SK-N-SH treated with all-trans-retinoic acid at 6 μM for 48 hours (cell line): ENCODE results near the gene C4B.

Experiments
- ATAC-seq: fragments of 200-7000 bp; cut with Tn5 transposase; 3 replicates; pipeline ENCODE4 v1.9.1; 2020; ENCODE audit warnings: mild to moderate bottlenecking, moderate library complexity
- ARNTL ChIP-seq: fragments of 450-650 bp; formaldehyde crosslinking; IDR thresholded peaks from 2 replicates; pipeline ENCODE4 v1.5.0; 2020; ENCODE audit warnings: low read depth, mild to moderate bottlenecking, moderate library complexity, borderline replicate concordance
- BACH2 ChIP-seq: fragments of 250-450 bp; sonication (Bioruptor Pico); IDR thresholded peaks from 2 replicates; pipeline ENCODE4 v1.9.0; 2021; ENCODE audit warnings: mild to moderate bottlenecking, borderline replicate concordance
- CREB5 ChIP-seq: fragments of 250-450 bp; sonication (Bioruptor Pico); IDR thresholded peaks from 2 replicates; pipeline ENCODE4 v1.5.1; 2020; ENCODE audit warnings: low read depth, mild to moderate bottlenecking, moderate library complexity
- CSDC2 ChIP-seq: fragments of 250-450 bp; sonication (Bioruptor Pico); IDR thresholded peaks from 2 replicates; pipeline ENCODE4 v1.5.0; 2020; ENCODE audit warnings: mild to moderate bottlenecking, moderate library complexity
- ESRRG ChIP-seq: fragments of 250-450 bp; sonication (Bioruptor Pico); IDR thresholded peaks from 2 replicates; pipeline ENCODE4 v1.6.1; 2021; ENCODE audit warnings: mild to moderate bottlenecking
- GLIS3 ChIP-seq: fragments of 250-450 bp; sonication (Bioruptor Pico); IDR thresholded peaks from 2 replicates; pipeline ENCODE4 v1.5.0; 2020; ENCODE audit warnings: mild to moderate bottlenecking, moderate library complexity
- ISL1 ChIP-seq: fragments of 250-450 bp; sonication (Bioruptor Pico); IDR thresholded peaks from 2 replicates; pipeline ENCODE4 v2.1.2; 2022; ENCODE audit warnings: mild to moderate bottlenecking, moderate library complexity
- OSR1 ChIP-seq: fragments of 250-450 bp; sonication (Bioruptor Pico); IDR thresholded peaks from 2 replicates; pipeline ENCODE4 v1.8.0; 2022; ENCODE audit warnings: moderate library complexity, mild to moderate bottlenecking, inconsistent platforms
- PPARA ChIP-seq: fragments of 250-450 bp; sonication (Bioruptor Pico); IDR thresholded peaks from 2 replicates; pipeline ENCODE4 v1.5.0; 2020; ENCODE audit warnings: mild to moderate bottlenecking, borderline replicate concordance
- RARB ChIP-seq: fragments of 250-450 bp; sonication (Bioruptor Pico); IDR thresholded peaks from 2 replicates; pipeline ENCODE4 v1.8.0; 2021; ENCODE audit warnings: mild to moderate bottlenecking, moderate library complexity
- SNAI2 ChIP-seq: fragments of 250-450 bp; sonication (Bioruptor Pico); IDR thresholded peaks from 2 replicates; pipeline ENCODE4 v1.5.0; 2020; ENCODE audit warnings: mild to moderate bottlenecking, moderate library complexity
- TCF4 ChIP-seq: fragments of 250-450 bp; sonication (Bioruptor Pico); IDR thresholded peaks from 2 replicates; pipeline ENCODE4 v1.8.0; 2021; ENCODE audit warnings: mild to moderate bottlenecking, moderate library complexity, borderline replicate concordance
- TOX ChIP-seq: fragments of 250-450 bp; sonication (Bioruptor Pico); IDR thresholded peaks from 2 replicates; pipeline ENCODE4 v1.8.0; 2021; ENCODE audit warnings: mild to moderate bottlenecking, moderate library complexity, borderline replicate concordance
- ZC3H10 ChIP-seq: fragments of 250-450 bp; sonication (Bioruptor Pico); IDR thresholded peaks from 2 replicates; pipeline ENCODE4 v1.5.1; 2021; ENCODE audit warnings: mild to moderate bottlenecking, moderate library complexity
- ZFP3 ChIP-seq: fragments of 250-450 bp; sonication (Bioruptor Pico); IDR thresholded peaks from 2 replicates; pipeline ENCODE4 v1.5.0; 2020; ENCODE audit warnings: mild to moderate bottlenecking, moderate library complexity
- ZFP30 ChIP-seq: fragments of 450-650 bp; formaldehyde crosslinking; IDR thresholded peaks from 2 replicates; pipeline ENCODE4 v1.5.0; 2022; ENCODE audit warnings: mild to moderate bottlenecking, moderate library complexity
- ZNF8 ChIP-seq: fragments of 450-650 bp; formaldehyde crosslinking; IDR thresholded peaks from 2 replicates; pipeline ENCODE4 v1.5.0; 2020; ENCODE audit warnings: mild to moderate bottlenecking, moderate library complexity
- TF ChIP-seq, protein P1 (sequence below): fragments of 250-450 bp; sonication (Bioruptor Pico); IDR thresholded peaks from 2 replicates; pipeline ENCODE4 v1.5.1; 2021; ENCODE audit warnings: mild to moderate bottlenecking, moderate library complexity
- TF ChIP-seq, protein P2 (sequence below): fragments of 250-450 bp; sonication (Bioruptor Pico); IDR thresholded peaks from 2 replicates; pipeline ENCODE4 v1.5.0; 2020; ENCODE audit warnings: mild to moderate bottlenecking, moderate library complexity
- TF ChIP-seq, protein P3 (sequence below): fragments of 250-450 bp; sonication (Bioruptor Pico); IDR thresholded peaks from 2 replicates; pipeline ENCODE4 v1.8.0; 2020; ENCODE audit warnings: mild to moderate bottlenecking, moderate library complexity, borderline replicate concordance
- TF ChIP-seq, protein P4 (sequence below): fragments of 250-450 bp; sonication (Bioruptor Pico); IDR thresholded peaks from 2 replicates; pipeline ENCODE4 v1.8.0; 2021; ENCODE audit warnings: low read depth, mild to moderate bottlenecking, moderate library complexity, borderline replicate concordance

Gene C4B

GRCh38 chr6:32068867-32069266 is 54.3 kb downstream of the C4B start (continued):
- TF ChIP-seq, protein P1, sequence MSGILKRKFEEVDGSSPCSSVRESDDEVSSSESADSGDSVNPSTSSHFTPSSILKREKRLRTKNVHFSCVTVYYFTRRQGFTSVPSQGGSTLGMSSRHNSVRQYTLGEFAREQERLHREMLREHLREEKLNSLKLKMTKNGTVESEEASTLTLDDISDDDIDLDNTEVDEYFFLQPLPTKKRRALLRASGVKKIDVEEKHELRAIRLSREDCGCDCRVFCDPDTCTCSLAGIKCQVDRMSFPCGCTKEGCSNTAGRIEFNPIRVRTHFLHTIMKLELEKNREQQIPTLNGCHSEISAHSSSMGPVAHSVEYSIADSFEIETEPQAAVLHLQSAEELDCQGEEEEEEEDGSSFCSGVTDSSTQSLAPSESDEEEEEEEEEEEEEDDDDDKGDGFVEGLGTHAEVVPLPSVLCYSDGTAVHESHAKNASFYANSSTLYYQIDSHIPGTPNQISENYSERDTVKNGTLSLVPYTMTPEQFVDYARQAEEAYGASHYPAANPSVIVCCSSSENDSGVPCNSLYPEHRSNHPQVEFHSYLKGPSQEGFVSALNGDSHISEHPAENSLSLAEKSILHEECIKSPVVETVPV (CRISPR knock-in tag): no peak
- TF ChIP-seq, protein P2, sequence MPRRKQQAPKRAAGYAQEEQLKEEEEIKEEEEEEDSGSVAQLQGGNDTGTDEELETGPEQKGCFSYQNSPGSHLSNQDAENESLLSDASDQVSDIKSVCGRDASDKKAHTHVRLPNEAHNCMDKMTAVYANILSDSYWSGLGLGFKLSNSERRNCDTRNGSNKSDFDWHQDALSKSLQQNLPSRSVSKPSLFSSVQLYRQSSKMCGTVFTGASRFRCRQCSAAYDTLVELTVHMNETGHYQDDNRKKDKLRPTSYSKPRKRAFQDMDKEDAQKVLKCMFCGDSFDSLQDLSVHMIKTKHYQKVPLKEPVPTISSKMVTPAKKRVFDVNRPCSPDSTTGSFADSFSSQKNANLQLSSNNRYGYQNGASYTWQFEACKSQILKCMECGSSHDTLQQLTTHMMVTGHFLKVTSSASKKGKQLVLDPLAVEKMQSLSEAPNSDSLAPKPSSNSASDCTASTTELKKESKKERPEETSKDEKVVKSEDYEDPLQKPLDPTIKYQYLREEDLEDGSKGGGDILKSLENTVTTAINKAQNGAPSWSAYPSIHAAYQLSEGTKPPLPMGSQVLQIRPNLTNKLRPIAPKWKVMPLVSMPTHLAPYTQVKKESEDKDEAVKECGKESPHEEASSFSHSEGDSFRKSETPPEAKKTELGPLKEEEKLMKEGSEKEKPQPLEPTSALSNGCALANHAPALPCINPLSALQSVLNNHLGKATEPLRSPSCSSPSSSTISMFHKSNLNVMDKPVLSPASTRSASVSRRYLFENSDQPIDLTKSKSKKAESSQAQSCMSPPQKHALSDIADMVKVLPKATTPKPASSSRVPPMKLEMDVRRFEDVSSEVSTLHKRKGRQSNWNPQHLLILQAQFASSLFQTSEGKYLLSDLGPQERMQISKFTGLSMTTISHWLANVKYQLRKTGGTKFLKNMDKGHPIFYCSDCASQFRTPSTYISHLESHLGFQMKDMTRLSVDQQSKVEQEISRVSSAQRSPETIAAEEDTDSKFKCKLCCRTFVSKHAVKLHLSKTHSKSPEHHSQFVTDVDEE (CRISPR knock-in tag): no peak
- TF ChIP-seq ARNTL: no peak
- TF ChIP-seq, all 23 proteins: peak for 0

- ATAC-seq: no peak
- TF ChIP-seq TOX (CRISPR knock-in tag) (no peak), TCF4 (no peak), ZNF8 (CRISPR knock-in tag) (no peak), ESRRG (CRISPR knock-in tag) (no peak), CREB5 (CRISPR knock-in tag) (no peak), CSDC2 (no peak), BACH2 (CRISPR knock-in tag) (no peak), ARNTL (no peak), GLIS3 (CRISPR knock-in tag) (no peak), ZC3H10 (no peak), SNAI2 (CRISPR knock-in tag) (no peak), ZFP3 (CRISPR knock-in tag) (no peak), ISL1 (no peak)
- TF ChIP-seq, protein P1 (CRISPR knock-in tag): no peak
- TF ChIP-seq, protein P3, sequence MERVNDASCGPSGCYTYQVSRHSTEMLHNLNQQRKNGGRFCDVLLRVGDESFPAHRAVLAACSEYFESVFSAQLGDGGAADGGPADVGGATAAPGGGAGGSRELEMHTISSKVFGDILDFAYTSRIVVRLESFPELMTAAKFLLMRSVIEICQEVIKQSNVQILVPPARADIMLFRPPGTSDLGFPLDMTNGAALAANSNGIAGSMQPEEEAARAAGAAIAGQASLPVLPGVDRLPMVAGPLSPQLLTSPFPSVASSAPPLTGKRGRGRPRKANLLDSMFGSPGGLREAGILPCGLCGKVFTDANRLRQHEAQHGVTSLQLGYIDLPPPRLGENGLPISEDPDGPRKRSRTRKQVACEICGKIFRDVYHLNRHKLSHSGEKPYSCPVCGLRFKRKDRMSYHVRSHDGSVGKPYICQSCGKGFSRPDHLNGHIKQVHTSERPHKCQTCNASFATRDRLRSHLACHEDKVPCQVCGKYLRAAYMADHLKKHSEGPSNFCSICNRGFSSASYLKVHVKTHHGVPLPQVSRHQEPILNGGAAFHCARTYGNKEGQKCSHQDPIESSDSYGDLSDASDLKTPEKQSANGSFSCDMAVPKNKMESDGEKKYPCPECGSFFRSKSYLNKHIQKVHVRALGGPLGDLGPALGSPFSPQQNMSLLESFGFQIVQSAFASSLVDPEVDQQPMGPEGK (CRISPR knock-in tag): no peak
These were observed 54.9 kb downstream of the C4B start for GRCh38 chr6:32069460-32069859.

- ATAC-seq: no peak
- TF ChIP-seq ESRRG (CRISPR knock-in tag) (no peak), PPARA (CRISPR knock-in tag) (no peak), CREB5 (CRISPR knock-in tag) (no peak), ZFP30 (CRISPR knock-in tag) (no peak), RARB (CRISPR knock-in tag) (no peak), TCF4 (no peak), ZC3H10 (no peak), OSR1 (no peak), ZNF8 (CRISPR knock-in tag) (no peak), ZFP3 (CRISPR knock-in tag) (no peak)
- TF ChIP-seq, protein P1 (CRISPR knock-in tag): no peak
- TF ChIP-seq, protein P4, sequence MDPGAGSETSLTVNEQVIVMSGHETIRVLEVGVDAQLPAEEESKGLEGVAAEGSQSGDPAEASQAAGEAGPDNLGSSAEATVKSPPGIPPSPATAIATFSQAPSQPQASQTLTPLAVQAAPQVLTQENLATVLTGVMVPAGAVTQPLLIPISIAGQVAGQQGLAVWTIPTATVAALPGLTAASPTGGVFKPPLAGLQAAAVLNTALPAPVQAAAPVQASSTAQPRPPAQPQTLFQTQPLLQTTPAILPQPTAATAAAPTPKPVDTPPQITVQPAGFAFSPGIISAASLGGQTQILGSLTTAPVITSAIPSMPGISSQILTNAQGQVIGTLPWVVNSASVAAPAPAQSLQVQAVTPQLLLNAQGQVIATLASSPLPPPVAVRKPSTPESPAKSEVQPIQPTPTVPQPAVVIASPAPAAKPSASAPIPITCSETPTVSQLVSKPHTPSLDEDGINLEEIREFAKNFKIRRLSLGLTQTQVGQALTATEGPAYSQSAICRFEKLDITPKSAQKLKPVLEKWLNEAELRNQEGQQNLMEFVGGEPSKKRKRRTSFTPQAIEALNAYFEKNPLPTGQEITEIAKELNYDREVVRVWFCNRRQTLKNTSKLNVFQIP: no peak
These were observed 55.4 kb downstream of the C4B start for GRCh38 chr6:32069878-32070515.
